Brain microvascular endothelial cell (primary cell): Measurements from ENCODE around the gene C1QL4.

Experiments used
- DNase-seq: peaks from one replicate; pipeline ENCODE4 v3.0.0-alpha.2; 2020
- H3K27ac ChIP-seq: fragments of 250-450 bp; sonication (Bioruptor Pico); 2 replicates; pipeline ENCODE4 v1.5.1; 2020; ENCODE audit warnings: mild to moderate bottlenecking, moderate library complexity
- H3K27me3 ChIP-seq: fragments of 250-450 bp; sonication (Bioruptor Pico); replicated peaks from 2 replicates; pipeline ENCODE4 v1.5.1; 2020; ENCODE audit warnings: mild to moderate bottlenecking
- H3K36me3 ChIP-seq: fragments of 250-450 bp; sonication (Bioruptor Pico); replicated peaks from 2 replicates; pipeline ENCODE4 v1.5.1; 2020; ENCODE audit warnings: mild to moderate bottlenecking
- H3K4me3 ChIP-seq: 2 replicates; pipeline ENCODE4 v1.5.1; 2011; ENCODE audit warnings: low read depth, mild to moderate bottlenecking, control low read depth, low read length, moderate library complexity
- CTCF ChIP-seq: IDR thresholded peaks from 2 replicates; pipeline ENCODE4 v1.5.1; 2011; ENCODE audit warnings: low read depth, mild to moderate bottlenecking, moderate library complexity, low read length, control low read depth, inconsistent platforms; ENCODE audit errors: missing control alignments
- in situ Hi-C: cut with HindIII; loops from 2 replicates; pipeline ENCODE4 v1.10.0; 2017; ENCODE audit warnings: low sequenced_read_pairs, low pct_ligation_motif_present

Gene C1QL4

GRCh38 chr12:49364989-49365388 lies 28.0 kb upstream of the C1QL4 start:
- Histone ChIP-seq H3K4me3 (no peak overlapping the region), H3K36me3 (no peaks in the 10 kb centered on the region), H3K27me3 (no peaks in the 10 kb centered on the region), H3K27ac (peak overlapping the region; percentile 94)
- peak; percentile 56 for DNase-seq
- no peak for TF ChIP-seq CTCF
- in situ Hi-C loops: loop anchor here (25.0 kb wide), 1 partner anchor 147 kb away; no protein-coding TSS in a partner anchor

GRCh38 chr12:49362077-49362476 lies 25.1 kb upstream of the C1QL4 start:
- no peak overlapping the region for H3K4me3 ChIP-seq
- no peak overlapping the region for H3K27ac ChIP-seq
- TF ChIP-seq CTCF: no peak
- no peak for DNase-seq
- in situ Hi-C loops: loop anchor here (25.0 kb wide), 1 partner anchor 150 kb away; no protein-coding TSS in a partner anchor
- no peaks in the 10 kb centered on the region for H3K27me3 ChIP-seq
- no peaks in the 10 kb centered on the region for H3K36me3 ChIP-seq

- Histone ChIP-seq H3K27ac (no peak overlapping the region), H3K27me3 (no peaks in the 10 kb centered on the region), H3K36me3 (no peaks in the 10 kb centered on the region), H3K4me3 (no peak overlapping the region)
- no peak for DNase-seq
- in situ Hi-C loops: loop anchor here (25.0 kb wide), 1 partner anchor 153 kb away; no protein-coding TSS in a partner anchor
- no peak for TF ChIP-seq CTCF
Measured at GRCh38 chr12:49359671-49360070, 22.7 kb upstream of the C1QL4 start.

- Histone ChIP-seq H3K4me3 (no peak overlapping the region), H3K27ac (no peak overlapping the region), H3K36me3 (no peaks in the 10 kb centered on the region), H3K27me3 (no peaks in the 10 kb centered on the region)
- peak; percentile 88 for TF ChIP-seq CTCF
- DNase-seq: peak; percentile 59
- in situ Hi-C loops: loop anchor here (25.0 kb wide), 1 partner anchor 154 kb away; no protein-coding TSS in a partner anchor
Measured at GRCh38 chr12:49358483-49359141, 21.6 kb upstream of the C1QL4 start.

GRCh38 chr12:49357103-49357678 lies 20.2 kb upstream of the C1QL4 start:
- in situ Hi-C loops: loop anchor here (25.0 kb wide), 1 partner anchor 155 kb away; no protein-coding TSS in a partner anchor
- Histone ChIP-seq H3K27ac (peak overlapping the region; percentile 17), H3K4me3 (no peak overlapping the region), H3K27me3 (no peaks in the 10 kb centered on the region), H3K36me3 (no peaks in the 10 kb centered on the region)
- DNase-seq: no peak
- peak; percentile 31 for TF ChIP-seq CTCF
